ENCODE measurements around the gene LCAT. TPM values are rescaled to one million over a fixed set of nuclear protein-coding genes. Genes with fewer than 3 reads are reported as not detected.
A peak's percentile ranks its signal among the peaks of the same experiment; 100 is the strongest.

LCAT gene
- total and polyA plus RNA-seq, 2 experiments from 2014 or later = 13.4 to 13.8 TPM

DNA sequence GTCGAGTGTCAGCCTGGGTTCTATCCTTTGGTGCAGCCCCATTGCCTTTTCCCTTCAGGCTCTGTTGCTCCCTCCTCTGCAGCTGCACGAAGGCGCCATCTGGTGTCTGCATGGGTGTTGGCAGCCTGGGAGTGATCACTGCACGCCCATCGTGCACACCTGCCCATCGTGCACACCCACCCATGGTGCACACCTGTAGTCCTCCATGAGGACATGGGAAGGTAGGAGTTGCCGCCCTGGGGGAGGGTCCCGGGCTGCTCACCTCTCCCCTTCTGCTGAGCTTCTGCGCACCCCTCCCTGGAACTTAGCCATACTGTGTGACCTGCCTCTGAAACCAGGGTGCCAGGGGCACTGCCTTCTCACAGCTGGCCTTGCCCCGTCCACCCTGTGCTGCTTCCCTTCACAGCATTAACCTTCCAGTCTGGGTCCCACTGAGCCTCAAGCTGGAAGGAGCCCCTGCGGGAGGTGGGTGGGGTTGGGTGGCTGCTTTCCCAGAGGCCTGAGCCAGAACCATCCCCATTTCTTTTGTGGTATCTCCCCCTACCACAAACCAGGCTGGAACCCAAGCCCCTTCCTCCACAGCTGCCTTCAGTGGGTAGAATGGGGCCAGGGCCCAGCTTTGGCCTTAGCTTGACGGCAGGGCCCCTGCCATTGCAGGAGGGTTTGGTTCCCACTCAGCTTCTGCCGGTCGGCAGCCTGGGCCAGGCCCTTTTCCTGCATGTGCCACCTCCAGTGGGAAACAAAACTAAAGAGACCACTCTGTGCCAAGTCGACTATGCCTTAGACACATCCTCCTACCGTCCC is 15.2 kb downstream of the LCAT start:
- H3K36me3 ChIP-seq = peaks cover 11% of the 10 kb centered on the region
- peaks cover 8% of the 10 kb centered on the region for H3K4me1 ChIP-seq (ENCODE audit: low read depth)
- DNase-seq (ENCODE audit: low read depth in 1 of 2, low spot score in 1 of 2) = peak; percentile 70

GRCh38 chr16:67928147-67928546 is 15.8 kb downstream of the LCAT start:
- Histone ChIP-seq H3K27me3 (no peaks in the 10 kb centered on the region), H3K4me3 (no peak overlapping the region), H3K36me3 (peaks cover 11% of the 10 kb centered on the region), H3K27ac (no peak overlapping the region), H3K4me1 (ENCODE audit: low read depth) (peaks cover 14% of the 10 kb centered on the region), H3K9me3 (ENCODE audit: low read depth) (no peaks in the 10 kb centered on the region)
- TF ChIP-seq, protein P1, sequence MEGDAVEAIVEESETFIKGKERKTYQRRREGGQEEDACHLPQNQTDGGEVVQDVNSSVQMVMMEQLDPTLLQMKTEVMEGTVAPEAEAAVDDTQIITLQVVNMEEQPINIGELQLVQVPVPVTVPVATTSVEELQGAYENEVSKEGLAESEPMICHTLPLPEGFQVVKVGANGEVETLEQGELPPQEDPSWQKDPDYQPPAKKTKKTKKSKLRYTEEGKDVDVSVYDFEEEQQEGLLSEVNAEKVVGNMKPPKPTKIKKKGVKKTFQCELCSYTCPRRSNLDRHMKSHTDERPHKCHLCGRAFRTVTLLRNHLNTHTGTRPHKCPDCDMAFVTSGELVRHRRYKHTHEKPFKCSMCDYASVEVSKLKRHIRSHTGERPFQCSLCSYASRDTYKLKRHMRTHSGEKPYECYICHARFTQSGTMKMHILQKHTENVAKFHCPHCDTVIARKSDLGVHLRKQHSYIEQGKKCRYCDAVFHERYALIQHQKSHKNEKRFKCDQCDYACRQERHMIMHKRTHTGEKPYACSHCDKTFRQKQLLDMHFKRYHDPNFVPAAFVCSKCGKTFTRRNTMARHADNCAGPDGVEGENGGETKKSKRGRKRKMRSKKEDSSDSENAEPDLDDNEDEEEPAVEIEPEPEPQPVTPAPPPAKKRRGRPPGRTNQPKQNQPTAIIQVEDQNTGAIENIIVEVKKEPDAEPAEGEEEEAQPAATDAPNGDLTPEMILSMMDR (IDR thresholded peaks at IDR 0.05; ENCODE audit: low read depth, low read length) = no peak
- DNase-seq (ENCODE audit: low read depth in 1 of 2, low spot score in 1 of 2) = no peak

More for the DNA sequence above, 15.2 kb downstream of the LCAT start:
- no peak overlapping the region for H3K27ac ChIP-seq
- H3K4me3 ChIP-seq = no peak overlapping the region
- TF ChIP-seq, protein P1 (IDR thresholded peaks at IDR 0.05; ENCODE audit: low read depth, low read length) = peak; percentile 91
- H3K27me3 ChIP-seq = no peaks in the 10 kb centered on the region
- no peaks in the 10 kb centered on the region for H3K9me3 ChIP-seq (ENCODE audit: low read depth)

- no peaks in the 10 kb centered on the region for H3K9me3 ChIP-seq (ENCODE audit: low read depth)
- H3K27ac ChIP-seq = no peak overlapping the region
- H3K4me1 ChIP-seq (ENCODE audit: low read depth) = peaks cover 22% of the 10 kb centered on the region
- H3K27me3 ChIP-seq = no peaks in the 10 kb centered on the region
- DNase-seq (ENCODE audit: low read depth in 1 of 2, low spot score in 1 of 2) = no peak
- TF ChIP-seq, protein P1 (IDR thresholded peaks at IDR 0.05; ENCODE audit: low read depth, low read length) = no peak
- H3K4me3 ChIP-seq = no peak overlapping the region
- H3K36me3 ChIP-seq = peaks cover 11% of the 10 kb centered on the region
These were observed 16.6 kb downstream of the LCAT start for GRCh38 chr16:67927131-67927941.

DNA sequence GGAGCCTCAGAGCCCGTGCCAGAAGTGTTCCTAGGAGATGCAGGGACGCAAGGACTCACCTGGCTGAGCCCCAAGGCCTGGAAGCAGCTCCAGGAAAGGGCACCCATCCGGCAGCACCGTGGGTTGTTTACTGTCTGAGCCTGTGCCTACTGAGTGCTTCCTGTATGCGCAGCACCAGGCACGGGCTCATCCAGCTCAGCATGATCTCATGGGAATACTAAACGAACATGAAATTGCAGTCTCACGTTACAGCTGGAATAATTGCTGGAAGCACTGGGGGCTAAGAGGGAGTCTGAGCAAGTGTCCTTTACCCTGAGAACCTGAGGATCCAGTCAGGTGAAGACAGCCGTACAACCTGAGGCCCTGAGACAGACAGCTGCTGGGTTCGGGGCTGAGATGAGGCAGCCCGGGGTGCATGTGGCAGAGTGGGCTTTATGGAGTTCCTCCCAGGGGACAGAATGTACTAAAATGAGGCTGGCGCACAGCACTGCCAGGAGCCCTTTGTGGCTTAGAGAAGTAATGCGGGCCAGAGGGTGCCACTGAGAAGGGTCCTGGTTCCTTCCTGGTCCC is 17.7 kb downstream of the LCAT start:
- DNase-seq (ENCODE audit: low read depth in 1 of 2, low spot score in 1 of 2) = no peak

More for the DNA sequence above, 17.7 kb downstream of the LCAT start:
- no peaks in the 10 kb centered on the region for H3K27me3 ChIP-seq
- no peaks in the 10 kb centered on the region for H3K9me3 ChIP-seq (ENCODE audit: low read depth)
- no peak overlapping the region for H3K27ac ChIP-seq
- TF ChIP-seq, protein P1 (IDR thresholded peaks at IDR 0.05; ENCODE audit: low read depth, low read length) = no peak
- H3K4me3 ChIP-seq = no peak overlapping the region
- peaks cover 32% of the 10 kb centered on the region for H3K4me1 ChIP-seq (ENCODE audit: low read depth)
- H3K36me3 ChIP-seq = peaks cover 11% of the 10 kb centered on the region
